H1 (cell line): ENCODE data around the gene BOK. TPM values are rescaled to one million over a fixed set of nuclear protein-coding genes. Genes with fewer than 3 reads are reported as not detected.

ENCODE experiments used
- CTCF ChIA-PET: fragments of 300-600 bp; sonication (Branson Sonifier 250); formaldehyde crosslinking; loops from one replicate; lab custom pipeline; 2021; ENCODE audit not compliant: partially characterized antibody; lab: Charles Lee
- POLR2A ChIA-PET: fragments of 300-600 bp; sonication (Branson Sonifier 250); formaldehyde crosslinking; loops from one replicate; lab custom pipeline; 2021; ENCODE audit warnings: inconsistent platforms; ENCODE audit not compliant: partially characterized antibody; lab: Charles Lee
- DNase-seq, 2 experiments: peaks; one replicate each; pipeline versions ENCODE4 v3.0.0 to v3.0.0-alpha.2; 2010 to 2022; ENCODE audit warnings: low spot score in 2 of 2, low read depth in 1 of 2, mixed read lengths in 1 of 2
- FAIRE-seq: peaks from 2 replicates; lab custom pipeline; 2011; peaks lifted over from hg19 to GRCh38; lab: Jason Lieb, UNC
- H2AFZ ChIP-seq: 2 replicates; pipeline ENCODE4 v1.8.1; 2012; ENCODE audit warnings: low read length, inconsistent platforms
- H2AK5ac ChIP-seq: 2 replicates; pipeline ENCODE4 v1.6.1; 2013; ENCODE audit warnings: low read depth, low read length
- H2BK120ac ChIP-seq: replicated peaks from 2 replicates; pipeline ENCODE3; 2013; ENCODE audit warnings: low read depth, low read length, inconsistent platforms
- H2BK12ac ChIP-seq: 2 replicates; pipeline ENCODE4 v1.6.1; 2013; ENCODE audit warnings: low read depth, low read length
- H2BK15ac ChIP-seq: 2 replicates; pipeline ENCODE4 v1.6.1; 2013; ENCODE audit warnings: low read length
- H2BK20ac ChIP-seq: 2 replicates; pipeline ENCODE4 v1.6.1; 2013; ENCODE audit warnings: low read length
- H2BK5ac ChIP-seq: 2 replicates; pipeline ENCODE4 v1.6.1; 2013; ENCODE audit warnings: low read depth, low read length
- H3K14ac ChIP-seq: 2 replicates; pipeline ENCODE4 v1.6.1; 2013; ENCODE audit warnings: inconsistent platforms; ENCODE audit not compliant: insufficient read length
- H3K18ac ChIP-seq: 2 replicates; pipeline ENCODE4 v1.6.1; 2013; ENCODE audit warnings: low read length; ENCODE audit errors: extremely low read depth
- H3K23ac ChIP-seq: 2 replicates; pipeline ENCODE4 v1.6.1; 2013; ENCODE audit warnings: inconsistent platforms; ENCODE audit not compliant: insufficient read length
- H3K23me2 ChIP-seq: 2 replicates; pipeline ENCODE4 v1.6.1; 2013; ENCODE audit warnings: low read depth, low read length
- H3K27ac ChIP-seq: 2 replicates; pipeline ENCODE4 v1.6.1; 2011; ENCODE audit warnings: low read depth, low read length, inconsistent platforms
- H3K27me3 ChIP-seq, 4 experiments: replicated peaks in 1 of 4; 1 replicate in 1 of 4; 2 replicates in 3 of 4; pipeline versions ENCODE4 v1.6.1 to v1.8.1; 2011 to 2013; ENCODE audit warnings: low read length in 3 of 4, mild to moderate bottlenecking in 3 of 4, inconsistent platforms in 2 of 4, mixed read lengths in 2 of 4, moderate library complexity in 1 of 4; ENCODE audit not compliant: control insufficient read depth in 3 of 4, insufficient read depth in 3 of 4; ENCODE audit errors: extremely low read depth in 1 of 4
- H3K36me3 ChIP-seq, 4 experiments: 2 replicates each; pipeline versions ENCODE4 v1.6.1 to v1.8.1; 2011 to 2013; ENCODE audit warnings: mild to moderate bottlenecking in 4 of 4, low read length in 3 of 4, moderate library complexity in 2 of 4, control low read depth in 1 of 4, inconsistent platforms in 1 of 4; ENCODE audit not compliant: insufficient read depth in 4 of 4, control insufficient read depth in 2 of 4
- H3K4ac ChIP-seq: replicated peaks from 2 replicates; pipeline ENCODE3; 2013; ENCODE audit warnings: low read length, low read depth, mixed read lengths, inconsistent platforms; ENCODE audit not compliant: insufficient read length
- H3K4me1 ChIP-seq, 4 experiments: replicated peaks in 1 of 4; 1 replicate in 1 of 4; 2 replicates in 3 of 4; pipeline versions ENCODE4 v1.6.1 to v1.8.1; 2011 to 2013; ENCODE audit warnings: low read length in 3 of 4, inconsistent platforms in 2 of 4, mixed read lengths in 1 of 4; ENCODE audit not compliant: insufficient read depth in 4 of 4, control insufficient read depth in 3 of 4
- H3K4me2 ChIP-seq, 2 experiments: 2 replicates each; pipeline versions ENCODE4 v1.6.1 to v1.8.1; 2011 to 2013; ENCODE audit warnings: low read depth in 2 of 2, low read length in 2 of 2, control low read depth in 1 of 2, inconsistent platforms in 1 of 2, mild to moderate bottlenecking in 1 of 2; ENCODE audit not compliant: insufficient read depth in 1 of 2
- H3K4me3 ChIP-seq, 4 experiments: fragments of 200-600, 300-600 bp in 1 of 4; sonication (generic), shearing (Covaris generic), sonication (Bioruptor Twin) in 1 of 4; 2 replicates each; pipeline versions ENCODE4 v1.5.1 to v1.8.1; 2011 to 2016; ENCODE audit warnings: low read length in 4 of 4, low read depth in 3 of 4, control low read depth in 2 of 4, inconsistent platforms in 2 of 4, mild to moderate bottlenecking in 2 of 4, mixed read lengths in 1 of 4, moderate library complexity in 1 of 4; ENCODE audit not compliant: insufficient read depth in 2 of 4; ENCODE audit errors: extremely low read depth in 1 of 4
- H3K56ac ChIP-seq: replicated peaks from 2 replicates; pipeline ENCODE3; 2013; ENCODE audit warnings: low read depth, mild to moderate bottlenecking, mixed read lengths, low read length, inconsistent platforms; ENCODE audit not compliant: insufficient read length
- H3K79me1 ChIP-seq: 2 replicates; pipeline ENCODE4 v1.6.1; 2013; ENCODE audit warnings: low read depth, low read length, control low read depth
- H3K79me2 ChIP-seq, 2 experiments: 2 replicates each; pipeline versions ENCODE4 v1.6.1 to v1.8.1; 2012 to 2013; ENCODE audit warnings: low read length in 2 of 2, mild to moderate bottlenecking in 2 of 2, inconsistent platforms in 1 of 2; ENCODE audit not compliant: insufficient read depth in 2 of 2, control insufficient read depth in 1 of 2
- H3K9ac ChIP-seq, 4 experiments: replicated peaks in 1 of 4; 1 replicate in 1 of 4; 2 replicates in 3 of 4; pipeline versions ENCODE4 v1.6.1 to v1.8.1; 2011 to 2013; ENCODE audit warnings: low read depth in 3 of 4, low read length in 3 of 4, control low read depth in 2 of 4, mild to moderate bottlenecking in 2 of 4, moderate library complexity in 2 of 4, inconsistent platforms in 1 of 4; ENCODE audit errors: extremely low read depth in 1 of 4
- H3K9me3 ChIP-seq, 2 experiments: 2 replicates each; pipeline versions ENCODE4 v1.6.1 to v1.8.1; 2012 to 2013; ENCODE audit warnings: mild to moderate bottlenecking in 2 of 2, moderate library complexity in 2 of 2, control low read depth in 1 of 2, inconsistent platforms in 1 of 2, low read depth in 1 of 2, low read length in 1 of 2, mixed read lengths in 1 of 2; ENCODE audit not compliant: insufficient read depth in 2 of 2
- H4K20me1 ChIP-seq, 2 experiments: replicated peaks in 1 of 2; 2 replicates each; pipeline versions ENCODE3 to v1.8.1; 2011 to 2013; ENCODE audit warnings: inconsistent platforms in 2 of 2, low read length in 2 of 2, mild to moderate bottlenecking in 1 of 2; ENCODE audit not compliant: insufficient read depth in 2 of 2, control insufficient read depth in 1 of 2
- H4K5ac ChIP-seq: 2 replicates; pipeline ENCODE4 v1.6.1; 2013; ENCODE audit warnings: low read length, low read depth, mixed read lengths, inconsistent platforms; ENCODE audit not compliant: insufficient read length
- H4K8ac ChIP-seq: 2 replicates; pipeline ENCODE4 v1.8.0; 2013; ENCODE audit warnings: mild to moderate bottlenecking, moderate library complexity, low read length, inconsistent platforms; ENCODE audit not compliant: insufficient read depth; ENCODE audit errors: extremely low read depth
- H4K91ac ChIP-seq: replicated peaks from 2 replicates; pipeline ENCODE3; 2013; ENCODE audit warnings: low read length, mixed read lengths, inconsistent platforms; ENCODE audit not compliant: insufficient read length
- ATF2 ChIP-seq: IDR thresholded peaks from 2 replicates; pipeline ENCODE4 v1.6.1; 2012; ENCODE audit warnings: low read length, inconsistent platforms
- CEBPB ChIP-seq: IDR thresholded peaks from 2 replicates; pipeline ENCODE4 v1.6.1; 2012; ENCODE audit warnings: low read depth, low read length
- HDAC6 ChIP-seq: IDR thresholded peaks from one replicate; pipeline ENCODE4 v1.7.1; 2012; ENCODE audit warnings: low read depth, mild to moderate bottlenecking, inconsistent platforms, low read length, moderate library complexity
- JUND ChIP-seq: IDR thresholded peaks from 2 replicates; pipeline ENCODE4 v1.6.1; 2011; ENCODE audit warnings: mild to moderate bottlenecking, improper control_type of control experiment, low read length
- SP1 ChIP-seq: IDR thresholded peaks from 2 replicates; pipeline ENCODE4 v1.6.1; 2011; ENCODE audit warnings: low read depth, low read length
- TAF1 ChIP-seq: IDR thresholded peaks from 2 replicates; pipeline ENCODE4 v1.6.1; 2011; ENCODE audit warnings: mild to moderate bottlenecking, low read depth, low read length
- TAF7 ChIP-seq: optimal IDR thresholded peaks from 2 replicates; pipeline ENCODE3; 2011; ENCODE audit warnings: low read depth, mild to moderate bottlenecking, inconsistent platforms, low read length, moderate library complexity, borderline replicate concordance
- TBP ChIP-seq: IDR thresholded peaks from 2 replicates; pipeline ENCODE4 v1.6.1; 2011; ENCODE audit warnings: low read depth, low read length, improper control_type of control experiment
- TCF12 ChIP-seq: IDR thresholded peaks from 2 replicates; pipeline ENCODE4 v1.6.1; 2011; ENCODE audit warnings: low read depth, mild to moderate bottlenecking, low read length
- YY1 ChIP-seq: IDR thresholded peaks from 2 replicates; pipeline ENCODE4 v1.6.1; 2011; ENCODE audit warnings: low read depth, mild to moderate bottlenecking, low read length
- WGBS, 2 experiments: shearing (Covaris generic) in 1 of 2; methylation state at CpG; one replicate each; pipeline versions ENCODE4 v1.1.6 to v1.1.7; 2013 to 2015; ENCODE audit warnings: low lambda C conversion rate in 2 of 2, mixed read lengths in 2 of 2, inconsistent platforms in 1 of 2, low coverage in 1 of 2, missing lambda C conversion rate in 1 of 2; ENCODE audit not compliant: insufficient replicate concordance in 2 of 2, insufficient coverage in 1 of 2, insufficient read length in 1 of 2; ENCODE audit errors: extremely low coverage in 1 of 2, missing lambda C conversion rate in 1 of 2; 5-methylcytosine and 5-hydroxymethylcytosine counted together
- polyA plus RNA-seq, 7 experiments: library from polyadenylated mRNA; depleted of rRNA in 3 of 7; stranded (reverse) in 5 of 7; unstranded in 2 of 7; fragments of >200 nt in 5 of 7; fragments of 200-250 nt in 2 of 7; gene quantifications; 1 replicate in 5 of 7; 2 replicates in 1 of 7; 4 replicates in 1 of 7; pipeline versions ENCODE4 v1.2.1 to v1.2.3, GENCODE V29; 2011 to 2013; ENCODE audit warnings: missing spikeins in 2 of 7, mixed read lengths in 2 of 7
- total RNA-seq: library from RNA; stranded (reverse); fragmentation: NEBNext Ultra II Directional; extraction: Animal tissue kit (Norgen Biotek cat#: 25700); gene quantifications from 2 replicates; pipeline ENCODE4 v1.2.1, GENCODE V29; 2021

BOK gene
- total and polyA plus RNA-seq, 2 of the 8 experiments (the other 6 are each of a cell fraction or from before 2014, with no cell fraction given): 33.7 to 37.6 TPM

DNA sequence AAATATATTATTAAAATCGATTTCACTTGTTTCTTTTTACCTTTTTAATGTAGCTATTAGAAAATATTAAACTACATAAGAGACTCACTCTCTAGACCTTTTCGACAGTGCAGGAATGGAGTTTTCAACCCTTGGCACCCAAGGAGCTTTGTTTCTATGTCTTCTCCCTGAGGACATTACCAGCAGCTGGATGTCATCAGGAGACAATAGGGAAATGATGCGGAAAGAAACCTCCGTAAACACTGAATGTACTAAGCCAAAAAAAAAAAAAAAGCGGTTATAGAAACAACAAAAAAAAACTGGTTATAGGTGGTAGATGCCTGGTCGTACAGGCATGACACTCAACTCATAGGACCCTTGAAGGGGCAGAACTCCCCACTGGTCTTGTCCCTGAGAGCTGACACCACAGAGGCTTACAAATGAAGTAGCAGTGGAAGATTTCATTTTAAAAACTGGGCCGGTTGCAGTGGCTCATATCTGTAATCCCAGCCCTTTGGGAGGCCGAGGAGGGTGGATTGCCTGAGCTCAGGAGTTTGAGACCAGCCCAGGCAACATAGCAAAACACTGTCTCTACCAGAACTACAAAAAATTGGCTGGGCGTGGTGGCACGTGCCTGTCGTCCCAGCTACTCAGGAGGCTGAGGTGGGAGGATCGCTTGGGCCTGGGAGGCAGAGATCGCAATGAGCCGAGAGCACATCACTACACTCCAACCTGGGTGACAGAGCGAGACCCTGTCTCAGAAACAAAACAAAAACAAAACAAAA, 54.7 kb downstream of the BOK start:
- H3K4ac ChIP-seq: no peak overlapping the region
- DNase-seq: no peak
- no peak overlapping the region for H3K56ac ChIP-seq
- no peak for TF ChIP-seq TCF12
- TF ChIP-seq JUND: no peak
- TF ChIP-seq HDAC6: no peak
- TF ChIP-seq CEBPB: no peak
- no peak for TF ChIP-seq TAF7
- no peak for TF ChIP-seq ATF2
- no peak for TF ChIP-seq SP1
- no peak for TF ChIP-seq YY1
- TF ChIP-seq TBP: no peak
- TF ChIP-seq TAF1: no peak
- TF ChIP-seq, all 59 proteins: peak for 0
- H2BK120ac ChIP-seq: no peak overlapping the region
- ChIA-PET CTCF (interaction anchor here (0.7 to 1.1 kb wide), 4 partner anchors 18 to 105 kb away, joined by 3 to 4 read pairs (median 3); partner anchors contain the start of gene STK25), POLR2A (interaction anchor here (1.0 to 1.6 kb wide), 3 partner anchors 12 to 88 kb away, joined by 4 to 5 read pairs (median 4); partner anchors contain the start of genes ATG4B and THAP4)
- peaks cover 0 to 6% (median 2%) of the 10 kb centered on the region in 4 experiments; a peak in 5 of 7 replicates for H3K4me1 ChIP-seq
- H4K8ac ChIP-seq: no peak overlapping the region
- no peak overlapping the region for H3K4me3 ChIP-seq
- no peak overlapping the region for H3K18ac ChIP-seq
- H3K23ac ChIP-seq: no peak overlapping the region
- no peak overlapping the region for H4K91ac ChIP-seq
- H2AFZ ChIP-seq: no peak overlapping the region
- H2BK5ac ChIP-seq: no peak overlapping the region
- H2BK20ac ChIP-seq: no peak overlapping the region
- no peak overlapping the region for H3K14ac ChIP-seq
- H3K9me3 ChIP-seq: no peaks in the 10 kb centered on the region
- H3K9ac ChIP-seq: no peak overlapping the region
- no peak overlapping the region for H4K5ac ChIP-seq
- H3K27ac ChIP-seq: no peak overlapping the region
- no peak for FAIRE-seq
- H3K36me3 ChIP-seq: no peaks in the 10 kb centered on the region
- H2AK5ac ChIP-seq: no peak overlapping the region
- H2BK15ac ChIP-seq: no peak overlapping the region
- H4K20me1 ChIP-seq: peaks cover 2 to 8% of the 10 kb centered on the region in 2 experiments
- H2BK12ac ChIP-seq: no peak overlapping the region
- H3K27me3 ChIP-seq: no peaks in the 10 kb centered on the region
- peaks cover 5% of the 10 kb centered on the region; the same call in 1 of the 2 replicates for H3K23me2 ChIP-seq
- WGBS, 2 experiments: 88% methylated on average over 15 of the region's 15 CpGs; no CpG with 5 or more reads in 1 of the 2 experiments
- peaks cover 2% of the 10 kb centered on the region; the same call in 1 of the 2 replicates for H3K79me1 ChIP-seq
- peaks cover 6 to 35% of the 10 kb centered on the region in 2 experiments for H3K79me2 ChIP-seq
- H3K4me2 ChIP-seq: no peak overlapping the region
